Stomach (tissue), 9 donors: ENCODE measurements around the gene RABGEF1. TPM values are rescaled to one million over a fixed set of nuclear protein-coding genes. Genes with fewer than 3 reads are reported as not detected.
"Not testable (repeated sequence)": the region's sequence is repeated elsewhere in the genome, so short reads cannot be mapped to it uniquely, and the experiment has no call there.

Source experiments
- DNase-seq, 2 donors: peaks; one replicate each; pipeline versions ENCODE4 v3.0.0 to v3.0.0-alpha.2; 2013 to 2019
- H3K27ac ChIP-seq, 5 donors: fragments of 200-600 bp in 4 of 5; sonication (generic) in 4 of 5; one replicate each; pipeline ENCODE4 v1.5.1; 2013 to 2019; ENCODE audit warnings: mild to moderate bottlenecking in 1 of 5, moderate library complexity in 1 of 5
- H3K27me3 ChIP-seq, 3 donors: fragments of 200-600 bp; sonication (generic); one replicate each; pipeline ENCODE4 v1.5.1; 2017 to 2019; ENCODE audit warnings: mixed run types in 1 of 3
- H3K36me3 ChIP-seq, 4 donors: fragments of 200-600 bp; sonication (generic); 1 replicate in 3 of 4; 2 replicates in 1 of 4; pipeline ENCODE4 v1.5.1; 2016 to 2019
- H3K4me1 ChIP-seq, 4 donors: fragments of 200-600 bp; sonication (generic); one replicate each; pipeline ENCODE4 v1.5.1; 2016 to 2019
- H3K4me3 ChIP-seq, 4 donors: fragments of 200-600 bp; sonication (generic) in 3 of 4; one replicate each; pipeline ENCODE4 v1.5.1; 2016 to 2019; ENCODE audit warnings: mild to moderate bottlenecking in 1 of 4
- H3K9me3 ChIP-seq, 4 donors: fragments of 200-600 bp; sonication (generic); one replicate each; pipeline ENCODE4 v1.5.1; 2016 to 2019
- CTCF ChIP-seq, 7 experiments: fragments of 450-650 bp in 4 of 7; fragments of 200-600 bp in 3 of 7; sonication (generic) in 3 of 7; IDR thresholded peaks; one replicate each; pipeline ENCODE4 v1.5.1; 2016 to 2019; ENCODE audit warnings: antibody characterized with exemption in 7 of 7, control low read depth in 2 of 7, mild to moderate bottlenecking in 1 of 7
- EP300 ChIP-seq: sonication (generic); formaldehyde crosslinking; IDR thresholded peaks from one replicate; pipeline ENCODE4 v1.6.1; 2017; ENCODE audit warnings: antibody characterized with exemption
- POLR2A ChIP-seq, 4 donors: fragments of 450-650 bp; IDR thresholded peaks; one replicate each; pipeline ENCODE4 v1.6.1; 2016; ENCODE audit warnings: antibody characterized with exemption in 4 of 4, control low read depth in 2 of 4, mild to moderate bottlenecking in 1 of 4, moderate library complexity in 1 of 4
- POLR2AphosphoS5 ChIP-seq, 3 donors: sonication (generic); formaldehyde crosslinking; IDR thresholded peaks; one replicate each; pipeline ENCODE4 v1.6.1; 2016; ENCODE audit warnings: antibody characterized with exemption in 3 of 3
- WGBS, 5 donors: extraction: QIAGEN DNeasy Blood & Tissue Kit in 3 of 5; methylation state at CpG; one replicate each; pipeline versions ENCODE4 v1.1.5 to v1.1.7; 2013 to 2018; 5-methylcytosine and 5-hydroxymethylcytosine counted together
- intact Hi-C: fragments of 100-400 bp; cut with DNase I; formaldehyde crosslinking; loops from one replicate; pipeline ENCODE4 v1.15.1; 2023; ENCODE audit warnings: low total_unique reads
- polyA plus RNA-seq, 3 donors: library from polyadenylated mRNA; stranded (reverse); fragments of 200-250 nt; gene quantifications; one replicate each; pipeline ENCODE4 v1.2.3, GENCODE V29; 2013
- total RNA-seq, 5 donors: library from RNA; depleted of rRNA; stranded (reverse); fragments of >200 nt; gene quantifications; one replicate each; pipeline versions ENCODE4 v1.1.0 to v1.2.3, GENCODE V29; 2014 to 2016
- donor health status: healthy with polysubstance abuse.
- donor health status: Bipolar disorder and iron deficiency.
- donor health status: healthy.

RABGEF1 gene
- total and polyA plus RNA-seq, 8 donors, result 10.1 to 61.6 (median 20.8) TPM

DNA sequence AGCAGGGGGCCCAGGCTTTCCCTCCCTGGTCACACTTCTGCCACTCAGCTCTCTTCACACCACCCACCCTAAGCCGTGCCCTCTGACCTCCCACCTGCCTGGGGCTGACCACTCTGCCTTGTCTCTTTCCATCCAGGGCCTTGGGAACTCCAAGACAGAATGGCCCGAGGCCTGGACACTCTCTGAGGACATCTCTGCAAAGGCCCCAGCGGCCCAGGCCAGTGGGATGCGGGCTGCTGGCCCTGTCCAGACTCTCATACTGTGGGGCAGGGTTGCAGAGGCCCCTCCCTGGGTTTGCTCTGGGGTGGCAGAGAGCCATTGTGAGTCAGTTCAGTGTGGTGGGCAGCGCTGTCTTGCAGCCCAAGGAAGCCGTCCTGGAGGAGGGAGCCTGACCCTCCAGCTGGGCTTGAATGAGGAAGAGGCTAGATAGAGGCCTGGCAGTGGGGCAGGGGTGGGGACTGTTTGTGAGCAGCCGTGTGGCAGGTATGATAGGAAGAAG lies 39.9 kb upstream of the RABGEF1 start:
- TF ChIP-seq POLR2A (IDR thresholded peaks at IDR 0.05), result no peak
- TF ChIP-seq CTCF (IDR thresholded peaks at IDR 0.05), result no peak
- no peak for TF ChIP-seq POLR2AphosphoS5 (IDR thresholded peaks at IDR 0.05)
- no peak for TF ChIP-seq EP300
- peak overlapping the region in 4 of 5 donors; percentile 7 to 74 (median 38) for H3K27ac ChIP-seq
- H3K4me1 ChIP-seq, result peaks cover 0 to 37% (median 14%) of the 10 kb centered on the region in 4 donors
- no peaks in the 10 kb centered on the region for H3K9me3 ChIP-seq
- H3K27me3 ChIP-seq, result no peaks in the 10 kb centered on the region
- DNase-seq, result no peak
- whole genome bisulfite sequencing, 5 donors, result 75 to 95% (median 91%) methylated on average over 6 to 7 of the region's 7 CpGs
- intact Hi-C loops, result no loop called here
- H3K4me3 ChIP-seq, result no peak overlapping the region
- H3K36me3 ChIP-seq, result peaks cover 0 to 7% (median 0%) of the 10 kb centered on the region in 4 donors

DNA sequence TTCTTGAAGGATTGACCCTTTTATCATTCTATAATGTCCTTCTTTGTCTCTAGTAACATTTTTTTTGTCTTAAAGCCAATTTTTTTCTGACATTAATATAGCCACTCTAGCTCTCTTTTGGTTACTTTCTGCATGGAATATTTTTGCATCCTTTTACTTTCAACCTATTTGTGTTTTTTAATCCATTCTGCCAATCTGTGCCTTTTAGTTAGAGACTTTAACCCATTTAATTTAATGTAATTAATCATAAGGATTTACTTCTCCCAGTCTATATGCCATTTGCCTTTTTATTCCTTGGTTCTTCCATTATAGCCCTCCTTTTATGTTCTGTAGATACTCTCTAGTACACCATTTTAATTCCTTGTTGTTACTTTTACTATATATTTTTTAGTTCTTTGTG lies 32.7 kb upstream of the RABGEF1 start:
- H3K4me3 ChIP-seq, result no peak overlapping the region
- H3K9me3 ChIP-seq, result no peaks in the 10 kb centered on the region
- DNase-seq, result no peak
- H3K4me1 ChIP-seq, result no peaks in the 10 kb centered on the region
- no peak for TF ChIP-seq EP300
- intact Hi-C loops, result no loop called here
- no peaks in the 10 kb centered on the region for H3K27me3 ChIP-seq
- no peak overlapping the region for H3K27ac ChIP-seq
- peaks cover 0 to 53% (median 22%) of the 10 kb centered on the region in 4 donors for H3K36me3 ChIP-seq

GRCh38 chr7:66710752-66711151 lies 29.8 kb upstream of the RABGEF1 start:
- intact Hi-C loops, H3K4me1 ChIP-seq, H3K27me3 ChIP-seq, H3K4me3 ChIP-seq, H3K27ac ChIP-seq, DNase-seq: not testable (repeated sequence)
- H3K36me3 ChIP-seq, result peaks cover 0 to 80% (median 43%) of the 10 kb centered on the region in 4 donors
- peaks cover 0 to 13% (median 0%) of the 10 kb centered on the region in 4 donors for H3K9me3 ChIP-seq
- WGBS, 5 donors, result 95 to 99% (median 97%) methylated on average over 4 of the region's 4 CpGs

DNA sequence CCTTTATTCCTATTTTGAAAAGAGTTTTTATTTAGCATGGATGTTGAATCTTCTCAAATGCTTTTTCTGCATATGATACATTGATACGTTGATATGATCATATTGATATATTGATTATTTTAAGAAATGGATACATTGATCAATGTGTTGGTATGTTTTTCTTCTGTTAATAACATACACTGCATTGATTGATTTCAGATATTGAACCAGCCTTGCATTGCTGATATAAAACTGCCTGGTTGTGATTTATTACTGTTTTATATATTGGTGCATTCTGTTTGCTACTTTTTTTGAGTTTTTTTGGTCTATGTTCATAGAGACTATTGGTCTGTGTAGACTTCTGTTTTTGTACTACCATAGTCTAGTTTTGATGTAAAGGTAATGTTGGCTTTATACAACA lies 26.8 kb upstream of the RABGEF1 start:
- Histone ChIP-seq H3K27ac (no peak overlapping the region), H3K4me3 (no peak overlapping the region), H3K9me3 (peaks cover 0 to 13% (median 0%) of the 10 kb centered on the region in 4 donors), H3K27me3 (no peaks in the 10 kb centered on the region), H3K36me3 (peaks cover 0 to 88% (median 65%) of the 10 kb centered on the region in 4 donors), H3K4me1 (no peaks in the 10 kb centered on the region)
- 96 to 100% (median 100%) methylated on average over 1 of the region's 1 CpG for WGBS, 5 donors
- DNase-seq, result no peak
- no peak for TF ChIP-seq POLR2A (IDR thresholded peaks at IDR 0.05)
- no peak for TF ChIP-seq CTCF (IDR thresholded peaks at IDR 0.05)
- TF ChIP-seq EP300, result no peak
- intact Hi-C loops, result no loop called here

GRCh38 chr7:66716634-66717033 lies 23.9 kb upstream of the RABGEF1 start:
- intact Hi-C loops, H3K27ac ChIP-seq, H3K4me1 ChIP-seq, H3K27me3 ChIP-seq, H3K4me3 ChIP-seq: not testable (repeated sequence)
- Histone ChIP-seq H3K36me3 (peaks cover 0 to 75% (median 63%) of the 10 kb centered on the region in 4 donors), H3K9me3 (peaks cover 0 to 13% (median 0%) of the 10 kb centered on the region in 4 donors)
- DNase-seq, result peak in 1 of 2 donors; percentile 11
- WGBS, 5 donors, result 95 to 99% (median 98%) methylated on average over 7 of the region's 7 CpGs

- no peak overlapping the region for H3K4me3 ChIP-seq
- no peak overlapping the region for H3K27ac ChIP-seq
- peaks cover 0 to 64% (median 49%) of the 10 kb centered on the region in 4 donors for H3K36me3 ChIP-seq
- H3K27me3 ChIP-seq, result no peaks in the 10 kb centered on the region
- no peak for DNase-seq
- H3K4me1 ChIP-seq, result no peaks in the 10 kb centered on the region
- peaks cover 0 to 15% (median 10%) of the 10 kb centered on the region in 4 donors for H3K9me3 ChIP-seq
- intact Hi-C loops, result no loop called here
- WGBS, 5 donors, result 92 to 100% (median 100%) methylated on average over 1 of the region's 1 CpG
- no peak for TF ChIP-seq EP300
- no peak for TF ChIP-seq POLR2AphosphoS5 (IDR thresholded peaks at IDR 0.05)
- no peak for TF ChIP-seq POLR2A (IDR thresholded peaks at IDR 0.05)
These were observed 20.0 kb upstream of the RABGEF1 start for GRCh38 chr7:66720561-66720960.
